H7 (cell line): Measurements from ENCODE around the gene PIANP. TPM values are rescaled to one million over a fixed set of nuclear protein-coding genes. Genes with fewer than 3 reads are reported as not detected.
A peak's percentile ranks its signal among the peaks of the same experiment; 100 is the strongest.
"Not testable (repeated sequence)": the region's sequence is repeated elsewhere in the genome, so short reads cannot be mapped to it uniquely, and the experiment has no call there.

Source experiments
- DNase-seq: peaks from one replicate; pipeline ENCODE4 v3.0.0; 2012
- H3K27me3 ChIP-seq: 2 replicates; pipeline ENCODE4 v1.6.0; 2011; ENCODE audit warnings: mild to moderate bottlenecking, low read length; ENCODE audit not compliant: control insufficient read depth, insufficient read depth
- H3K36me3 ChIP-seq: replicated peaks from 2 replicates; pipeline ENCODE4 v1.5.1; 2011; ENCODE audit warnings: low read length; ENCODE audit not compliant: control insufficient read depth, insufficient read depth
- H3K4me3 ChIP-seq: 2 replicates; pipeline ENCODE4 v1.5.1; 2011; ENCODE audit warnings: low read depth, mild to moderate bottlenecking, control low read depth, low read length, moderate library complexity; ENCODE audit not compliant: insufficient read depth
- total RNA-seq: library from RNA; depleted of rRNA; stranded (reverse); fragments of >200 nt; shearing (Covaris generic); gene quantifications from 2 replicates; pipeline ENCODE4 v1.2.3, GENCODE V29; 2014; rRNA removed

Gene PIANP
- 0.42 and 1.4 TPM in 2 replicates for total RNA-seq

GRCh38 chr12:6700646-6701051 is at the start of gene PIANP:
TSS of gene PIANP (minus strand) at chr12:6700815. CDS start at chr12:6698061, 2,754 bp downstream.
- Histone ChIP-seq H3K36me3 (no peaks in the 10 kb centered on the region), H3K4me3 (peak within 1 kb of the TSS; percentile 86)
- peak; percentile 87 for DNase-seq

DNA sequence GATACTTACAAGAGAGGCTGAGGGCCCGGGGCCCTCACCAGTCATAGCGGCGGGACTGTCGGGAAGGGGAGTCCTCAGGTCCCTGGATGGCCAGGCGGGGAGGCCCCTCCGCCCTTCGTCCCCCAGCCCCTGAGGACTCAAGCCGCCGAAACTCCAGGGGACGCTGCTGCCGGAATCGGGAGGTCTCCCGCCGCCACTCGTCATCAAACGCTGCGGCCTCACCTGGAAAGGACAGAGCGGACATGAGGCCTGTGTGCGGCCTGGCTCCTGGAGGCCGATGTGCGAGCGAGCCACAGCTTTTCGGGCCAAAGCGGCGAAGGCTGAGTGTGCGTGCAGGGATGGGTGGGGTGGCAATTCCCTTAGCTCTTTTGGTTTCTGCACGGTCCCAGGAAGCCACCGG is 48.1 kb upstream of the PIANP start:
- peaks cover 44% of the 10 kb centered on the region for H3K36me3 ChIP-seq
- no peak for DNase-seq
- H3K27me3 ChIP-seq, result no peaks in the 10 kb centered on the region
- H3K4me3 ChIP-seq, result no peak overlapping the region

More at GRCh38 chr12:6700646-6701051, at the start of gene PIANP:
- peaks cover 28% of the 10 kb centered on the region for H3K27me3 ChIP-seq

DNA sequence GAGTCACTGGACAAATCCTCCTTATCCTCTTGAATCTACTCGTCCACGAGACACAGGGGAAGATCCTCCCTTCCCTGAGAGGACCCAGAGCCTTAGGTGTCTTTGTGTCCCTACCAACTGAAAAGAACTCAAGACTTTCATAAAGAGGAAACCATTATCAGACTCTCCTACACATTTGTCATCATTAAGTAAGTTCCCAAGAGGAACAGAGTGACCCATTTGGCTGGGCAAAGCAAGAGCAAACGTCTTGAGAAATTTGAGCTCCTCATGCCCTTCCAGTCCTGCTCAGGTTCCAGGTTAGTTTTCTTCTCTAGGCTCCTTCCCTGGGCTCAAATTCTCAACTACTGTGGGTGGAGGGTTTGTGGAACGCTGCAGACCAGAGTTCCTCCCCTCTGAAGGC is 46.6 kb upstream of the PIANP start:
- DNase-seq, result no peak
- Histone ChIP-seq H3K27me3 (no peaks in the 10 kb centered on the region), H3K36me3 (peaks cover 44% of the 10 kb centered on the region), H3K4me3 (no peak overlapping the region)

- peaks cover 35% of the 10 kb centered on the region for H3K36me3 ChIP-seq
- H3K4me3 ChIP-seq, result no peak overlapping the region
- DNase-seq, result no peak
- no peaks in the 10 kb centered on the region for H3K27me3 ChIP-seq
Measured at GRCh38 chr12:6745741-6746525, 45.3 kb upstream of the PIANP start.

GRCh38 chr12:6743300-6743699 is 42.7 kb upstream of the PIANP start:
- not testable (repeated sequence) for H3K4me3 ChIP-seq, H3K27me3 ChIP-seq, DNase-seq
- H3K36me3 ChIP-seq, result peaks cover 16% of the 10 kb centered on the region

- no peaks in the 10 kb centered on the region for H3K27me3 ChIP-seq
- no peak for DNase-seq
Measured at GRCh38 chr12:6742834-6743233, 42.2 kb upstream of the PIANP start.

DNA sequence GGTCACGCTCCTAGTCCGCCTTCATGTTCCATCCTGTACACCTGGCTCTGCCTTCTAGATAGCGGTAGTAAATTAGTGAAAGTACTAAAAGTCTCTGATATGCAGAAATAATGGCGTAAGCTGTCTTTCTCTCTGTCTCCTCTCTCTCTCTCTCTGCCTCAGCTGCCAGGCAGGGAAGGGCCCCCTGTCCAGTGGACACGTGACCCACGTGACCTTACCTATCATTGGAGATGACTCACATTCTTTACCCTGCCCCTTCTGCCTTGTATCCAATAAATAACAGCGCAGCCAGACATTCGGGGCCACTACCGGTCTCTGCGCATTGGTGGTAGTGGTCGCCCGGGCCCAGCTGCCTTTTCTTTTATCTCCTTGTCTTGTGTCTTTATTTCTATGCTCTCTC is 41.5 kb upstream of the PIANP start:
- not testable (repeated sequence) for H3K36me3 ChIP-seq, H3K27me3 ChIP-seq, DNase-seq, H3K4me3 ChIP-seq

More at GRCh38 chr12:6742834-6743233, 42.2 kb upstream of the PIANP start:
- Histone ChIP-seq H3K4me3 (no peak overlapping the region), H3K36me3 (peaks cover 13% of the 10 kb centered on the region)

- no peaks in the 10 kb centered on the region for H3K27me3 ChIP-seq
- peaks cover under 1% of the 10 kb centered on the region; the same call in 1 of the 2 replicates for H3K36me3 ChIP-seq
- H3K4me3 ChIP-seq, result no peak overlapping the region
- no peak for DNase-seq
Measured at GRCh38 chr12:6736754-6737153, 36.1 kb upstream of the PIANP start.

GRCh38 chr12:6735448-6736191 is 35.0 kb upstream of the PIANP start:
- H3K4me3 ChIP-seq, result no peak overlapping the region
- no peaks in the 10 kb centered on the region for H3K27me3 ChIP-seq
- peaks cover 4% of the 10 kb centered on the region for H3K36me3 ChIP-seq
- DNase-seq, result peak; percentile 81

- DNase-seq, result no peak
- no peaks in the 10 kb centered on the region for H3K27me3 ChIP-seq
- no peak overlapping the region for H3K4me3 ChIP-seq
- peaks cover 9% of the 10 kb centered on the region for H3K36me3 ChIP-seq
Measured at GRCh38 chr12:6734506-6735387, 34.1 kb upstream of the PIANP start.

DNA sequence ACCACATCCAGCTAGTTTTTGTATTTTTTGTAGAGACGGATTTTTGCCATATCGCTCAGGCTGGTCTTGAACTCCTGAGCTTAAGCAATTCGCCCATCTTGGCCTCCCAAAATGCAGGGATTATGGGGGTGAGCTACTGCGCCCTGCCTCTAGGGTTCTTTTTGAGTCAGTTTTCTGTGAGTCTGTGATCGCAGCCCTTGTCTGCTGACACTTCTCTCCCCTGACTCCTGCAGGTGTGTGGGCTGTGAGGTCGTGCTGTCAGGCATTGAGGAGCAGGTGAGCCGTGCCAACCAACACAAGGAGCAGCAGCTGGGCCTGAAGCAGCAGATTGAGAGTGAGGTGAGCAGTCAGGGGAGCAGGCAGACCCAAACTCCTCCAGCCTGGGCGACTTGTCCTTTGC is 29.6 kb upstream of the PIANP start:
- no peak for DNase-seq
- Histone ChIP-seq H3K36me3 (peaks cover 22% of the 10 kb centered on the region), H3K27me3 (no peaks in the 10 kb centered on the region), H3K4me3 (no peak overlapping the region)

DNA sequence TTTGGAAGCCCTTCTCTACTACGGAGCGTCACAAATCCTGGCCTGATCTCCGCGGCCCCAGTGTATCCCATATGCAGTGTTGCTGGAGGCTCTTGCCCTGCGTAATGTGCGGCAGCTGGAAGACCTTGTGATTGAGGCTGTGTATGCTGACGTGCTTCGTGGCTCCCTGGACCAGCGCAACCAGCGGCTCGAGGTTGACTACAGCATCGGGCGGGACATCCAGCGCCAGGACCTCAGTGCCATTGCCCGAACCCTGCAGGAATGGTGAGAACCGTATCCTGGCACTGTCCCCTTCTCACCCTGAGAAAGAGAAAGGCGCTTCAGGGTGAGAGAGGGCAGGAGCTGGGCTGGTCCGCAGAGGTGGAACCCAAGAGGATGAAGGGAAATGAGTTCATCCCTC is 28.6 kb upstream of the PIANP start:
- H3K27me3 ChIP-seq, result no peaks in the 10 kb centered on the region
- peaks cover 22% of the 10 kb centered on the region for H3K36me3 ChIP-seq
- no peak overlapping the region for H3K4me3 ChIP-seq
- no peak for DNase-seq

DNA sequence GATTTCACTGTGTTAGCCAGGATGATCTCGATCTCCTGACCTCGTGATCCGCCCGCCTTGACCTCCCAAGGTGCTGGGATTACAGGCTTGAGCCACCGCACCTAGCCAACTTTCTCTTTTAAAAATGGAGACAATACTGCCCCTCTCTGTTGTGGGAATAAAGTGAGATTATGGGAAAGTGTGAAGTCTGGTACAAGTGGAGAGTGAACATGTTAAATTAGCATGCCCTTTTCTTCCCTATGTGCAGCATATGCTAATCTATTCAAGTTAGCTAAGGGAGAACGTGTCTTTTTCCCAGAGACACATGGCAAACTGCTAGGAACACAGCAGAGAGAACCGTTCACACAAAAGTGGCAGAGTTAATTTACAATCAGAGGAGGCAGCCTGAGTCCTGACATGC is 24.7 kb upstream of the PIANP start:
- Histone ChIP-seq H3K27me3 (no peaks in the 10 kb centered on the region), H3K4me3 (no peak overlapping the region), H3K36me3 (peaks cover 17% of the 10 kb centered on the region)
- DNase-seq, result no peak

DNA sequence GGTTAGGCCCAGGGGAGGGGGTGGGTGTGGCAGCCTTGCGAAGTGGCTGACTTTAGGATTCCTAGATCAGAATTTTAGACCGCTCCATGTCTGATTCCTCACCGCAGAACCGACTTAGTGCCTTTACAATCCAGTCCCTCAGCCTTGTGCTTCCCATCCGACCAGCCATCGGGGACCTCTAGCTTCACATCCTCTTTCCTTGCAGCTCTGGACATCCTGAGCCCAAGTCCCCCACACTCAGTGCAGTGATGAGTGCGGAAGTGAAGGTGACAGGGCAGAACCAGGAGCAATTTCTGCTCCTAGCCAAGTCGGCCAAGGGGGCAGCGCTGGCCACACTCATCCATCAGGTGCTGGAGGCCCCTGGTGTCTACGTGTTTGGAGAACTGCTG is 23.8 kb upstream of the PIANP start:
- no peaks in the 10 kb centered on the region for H3K27me3 ChIP-seq
- H3K36me3 ChIP-seq, result peaks cover 11% of the 10 kb centered on the region
- peak overlapping the region; percentile 64 for H3K4me3 ChIP-seq
- DNase-seq, result no peak
